A172 (cell line): Measurements from ENCODE around the gene BRSK2. TPM values are rescaled to one million over a fixed set of nuclear protein-coding genes. Genes with fewer than 3 reads are reported as not detected.
"Not testable (repeated sequence)": the region's sequence is repeated elsewhere in the genome, so short reads cannot be mapped to it uniquely, and the experiment has no call there.

Source experiments
- DNase-seq: peaks from one replicate; pipeline ENCODE4 v3.0.0-alpha.2; 2015; ENCODE audit warnings: low spot score
- total RNA-seq: library from RNA; depleted of rRNA; stranded (reverse); fragments of >200 nt; shearing (Covaris generic); gene quantifications from 2 replicates; pipeline ENCODE4 v1.2.3, GENCODE V29; 2014

The BRSK2 gene
- total RNA-seq, 1 experiment from 2014 or later, result 13.0 TPM

GRCh38 chr11:1409852-1410125, 20.1 kb downstream of the BRSK2 start:
- DNase-seq, result not testable (repeated sequence)

- DNase-seq, result no peak
These were observed 20.9 kb downstream of the BRSK2 start for GRCh38 chr11:1410366-1411291.

- no peak for DNase-seq
These were observed 21.6 kb downstream of the BRSK2 start for GRCh38 chr11:1411301-1411700.

DNA sequence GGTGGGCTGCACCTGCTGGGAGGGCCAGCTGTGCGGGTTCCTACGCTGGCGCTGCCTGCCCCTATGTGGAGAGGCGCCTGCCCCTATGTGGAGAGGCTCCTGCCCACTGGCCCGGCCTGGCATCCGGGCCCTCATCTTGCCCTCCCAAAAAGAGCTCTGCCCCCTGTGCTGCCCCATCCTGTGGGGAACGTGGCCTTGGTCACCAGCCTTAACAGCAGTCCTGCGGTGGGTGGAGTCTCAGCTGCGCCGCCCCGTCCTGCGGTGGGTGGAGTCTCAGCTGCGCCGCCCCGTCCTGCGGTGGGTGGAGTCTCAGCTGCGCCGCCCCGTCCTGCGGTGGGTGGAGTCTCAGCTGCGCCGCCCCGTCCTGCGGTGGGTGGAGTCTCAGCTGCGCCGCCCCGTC, 22.0 kb downstream of the BRSK2 start:
- not testable (repeated sequence) for DNase-seq

DNA sequence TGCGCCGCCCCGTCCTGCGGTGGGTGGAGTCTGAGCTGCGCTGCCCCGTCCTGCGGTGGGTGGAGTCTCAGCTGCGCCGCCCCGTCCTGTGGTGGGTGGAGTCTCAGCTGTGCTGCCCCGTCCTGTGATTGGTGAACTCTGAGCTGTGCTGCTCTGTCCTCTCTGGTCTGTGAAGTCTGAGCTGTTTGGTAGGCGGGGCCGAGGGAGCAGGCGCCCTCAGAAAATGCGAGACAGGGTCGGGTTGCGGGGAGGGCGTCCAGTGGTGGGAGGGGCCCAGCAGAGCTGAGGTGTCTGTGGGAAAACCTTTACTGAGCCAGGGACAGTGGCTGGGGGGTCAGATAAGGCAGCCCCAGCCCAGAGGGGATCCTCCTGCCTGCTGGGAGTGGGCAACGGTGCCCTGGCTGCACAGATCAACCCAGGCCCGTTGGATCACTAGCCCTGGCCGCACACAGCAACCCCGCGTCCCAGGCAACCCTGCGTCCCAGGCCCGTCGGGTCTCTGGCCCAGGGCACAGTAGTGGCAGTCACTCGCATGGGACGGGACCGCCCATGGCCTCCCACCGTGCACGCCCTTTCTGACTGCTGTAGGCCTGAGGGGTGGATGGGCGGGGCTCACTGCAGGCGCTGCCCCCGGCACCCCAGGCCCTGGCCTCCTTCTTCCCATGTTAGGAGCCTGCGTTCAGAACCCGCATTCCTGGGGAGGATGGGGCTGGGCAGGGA, 22.8 kb downstream of the BRSK2 start:
- no peak for DNase-seq

GRCh38 chr11:1414650-1415049, 24.9 kb downstream of the BRSK2 start:
- DNase-seq, result no peak

- no peak for DNase-seq
These were observed 25.9 kb downstream of the BRSK2 start for GRCh38 chr11:1415631-1416030.

GRCh38 chr11:1418192-1418795, 28.6 kb downstream of the BRSK2 start:
- not testable (repeated sequence) for DNase-seq

GRCh38 chr11:1419811-1420210, 30.1 kb downstream of the BRSK2 start:
- no peak for DNase-seq

GRCh38 chr11:1421291-1421690, 31.6 kb downstream of the BRSK2 start:
- no peak for DNase-seq

DNA sequence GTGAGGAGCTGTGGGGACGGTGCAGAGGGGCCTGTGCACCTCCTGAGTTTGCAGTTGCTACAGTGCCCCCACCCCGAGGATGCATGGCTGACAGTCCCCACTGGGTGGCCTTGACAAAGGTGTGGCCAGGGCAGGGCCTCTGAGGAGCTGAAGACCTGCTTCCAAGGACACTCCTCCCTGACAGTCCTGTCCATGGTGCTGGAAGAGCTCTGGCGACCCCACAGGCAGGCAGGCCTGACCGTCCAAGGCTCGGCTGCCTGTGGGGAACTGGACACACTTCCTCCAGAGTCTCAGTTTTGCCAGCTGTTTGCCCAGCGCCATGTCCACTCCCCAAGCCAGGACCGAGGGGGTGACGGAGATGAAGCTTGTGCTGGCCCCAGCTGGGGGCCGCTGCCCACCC, 32.7 kb downstream of the BRSK2 start:
- peak; percentile 22 for DNase-seq

DNA sequence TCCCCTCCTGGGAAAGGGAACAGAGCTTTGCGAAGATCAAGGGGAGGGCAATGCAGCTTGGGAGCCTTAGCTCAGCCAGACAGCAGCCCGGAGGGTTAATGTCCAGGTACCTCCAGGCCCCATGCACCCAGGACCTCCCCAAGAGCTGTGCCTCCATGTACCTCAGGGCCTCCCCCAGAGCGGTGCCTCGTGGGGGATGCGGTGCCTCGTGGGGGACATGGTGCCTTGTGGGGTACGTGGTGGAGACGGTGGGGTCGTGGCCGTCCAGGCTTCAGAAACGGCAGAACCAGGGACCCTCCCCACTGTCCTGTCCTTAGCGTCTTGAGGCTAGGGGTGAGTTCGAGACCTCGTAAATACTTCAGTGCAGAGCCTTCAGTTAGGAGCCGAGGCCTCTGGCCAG, 33.2 kb downstream of the BRSK2 start:
- no peak for DNase-seq

GRCh38 chr11:1423406-1423805, 33.7 kb downstream of the BRSK2 start:
- DNase-seq, result not testable (repeated sequence)

DNA sequence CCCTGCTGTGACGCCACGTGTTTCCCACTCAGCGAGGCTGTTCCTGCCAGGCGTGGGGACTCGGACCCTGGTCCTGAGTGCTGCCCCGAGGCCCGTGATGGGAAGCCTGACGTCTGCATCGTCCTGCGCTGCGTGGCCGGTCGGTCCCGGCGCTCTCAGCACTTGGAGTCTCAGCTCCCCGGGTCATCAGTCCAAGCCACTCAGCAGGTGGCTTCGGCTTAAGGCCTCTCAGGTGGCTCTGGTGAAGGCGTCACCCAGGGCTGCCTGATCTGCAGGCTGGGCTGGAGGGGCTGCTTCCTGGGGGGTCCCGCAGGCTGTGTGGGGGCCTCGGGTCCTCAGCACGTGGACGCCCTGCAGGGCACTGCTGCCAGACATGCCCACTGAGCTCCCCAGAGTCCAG, 35.3 kb downstream of the BRSK2 start:
- no peak for DNase-seq

GRCh38 chr11:1425439-1425838, 35.7 kb downstream of the BRSK2 start:
- no peak for DNase-seq

DNA sequence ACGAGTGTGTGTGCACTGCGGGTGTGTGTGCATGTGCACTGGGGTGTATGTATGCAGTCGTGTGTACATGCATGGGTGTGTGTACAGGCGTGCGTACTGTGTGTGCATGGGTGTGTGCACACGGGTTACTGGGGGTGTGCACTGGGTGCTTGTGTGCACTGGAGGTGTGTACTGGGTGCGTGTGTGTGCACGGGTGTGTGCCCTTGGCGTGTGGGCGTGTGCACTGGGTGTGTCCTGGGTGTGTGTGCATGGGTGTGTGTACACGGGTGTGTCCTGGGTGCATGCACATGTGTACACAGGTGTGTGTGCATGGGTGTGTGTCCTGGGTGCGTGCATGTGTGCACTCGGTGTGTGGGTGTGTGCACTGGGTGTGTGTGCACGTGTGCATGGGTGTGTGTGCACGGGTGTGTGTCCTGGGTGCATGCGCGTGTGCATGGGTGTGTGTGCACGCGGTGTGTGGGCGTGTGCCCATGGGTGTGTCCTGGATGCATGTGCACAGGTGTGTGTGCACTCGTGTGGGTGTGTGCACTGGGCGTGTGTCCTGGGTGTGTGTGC, 39.1 kb downstream of the BRSK2 start:
- no peak for DNase-seq

GRCh38 chr11:1433568-1433967, 43.8 kb downstream of the BRSK2 start:
- DNase-seq, result no peak

DNA sequence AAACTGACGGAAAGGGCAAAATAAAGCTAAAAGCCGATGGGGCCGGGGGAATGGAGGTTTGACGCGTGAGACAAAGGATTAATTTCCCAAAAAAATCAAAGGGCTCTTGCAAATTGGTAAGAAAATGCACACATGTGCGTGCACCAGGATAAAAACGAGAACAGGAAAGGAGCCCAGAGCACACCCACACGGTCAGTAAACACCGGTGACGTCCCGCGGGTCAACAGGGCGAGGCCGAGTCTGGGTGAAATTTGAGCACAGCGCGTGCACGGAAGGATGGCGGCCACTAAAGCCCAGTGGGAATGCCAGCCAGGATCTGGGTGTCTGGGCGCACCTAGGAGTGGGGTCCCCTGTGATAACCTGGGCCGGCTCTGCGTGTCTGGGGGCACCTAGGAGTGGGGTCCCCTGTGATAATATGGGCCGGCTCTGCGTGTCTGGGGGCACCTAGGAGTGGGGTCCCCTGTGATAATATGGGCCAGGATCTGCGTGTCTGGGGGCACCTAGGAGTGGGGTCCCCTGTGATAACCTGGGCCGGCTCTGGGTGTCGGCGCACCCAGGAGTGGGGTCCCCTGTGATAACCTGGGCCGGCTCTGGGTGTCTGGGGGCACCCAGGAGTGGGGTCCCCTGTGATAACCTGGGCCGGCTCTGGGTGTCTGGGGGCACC, 44.4 kb downstream of the BRSK2 start:
- no peak for DNase-seq

DNA sequence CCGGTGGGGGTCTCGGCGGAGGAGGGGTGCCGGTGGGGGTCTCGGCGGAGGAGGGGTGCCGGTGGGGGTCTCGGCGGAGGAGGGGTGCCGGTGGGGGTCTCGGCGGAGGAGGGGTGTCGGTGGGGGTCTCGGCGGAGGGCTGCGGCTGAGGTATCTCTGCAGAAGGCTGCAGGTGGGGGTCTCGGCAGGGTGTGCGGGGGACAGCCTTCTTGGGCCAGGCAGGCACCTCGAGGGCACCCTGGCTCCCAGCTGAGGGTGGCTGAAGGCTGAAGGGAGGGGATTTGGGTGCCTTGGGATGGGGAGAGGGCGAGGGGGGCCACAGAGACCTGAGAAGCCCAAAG, 45.7 kb downstream of the BRSK2 start:
- not testable (repeated sequence) for DNase-seq

DNA sequence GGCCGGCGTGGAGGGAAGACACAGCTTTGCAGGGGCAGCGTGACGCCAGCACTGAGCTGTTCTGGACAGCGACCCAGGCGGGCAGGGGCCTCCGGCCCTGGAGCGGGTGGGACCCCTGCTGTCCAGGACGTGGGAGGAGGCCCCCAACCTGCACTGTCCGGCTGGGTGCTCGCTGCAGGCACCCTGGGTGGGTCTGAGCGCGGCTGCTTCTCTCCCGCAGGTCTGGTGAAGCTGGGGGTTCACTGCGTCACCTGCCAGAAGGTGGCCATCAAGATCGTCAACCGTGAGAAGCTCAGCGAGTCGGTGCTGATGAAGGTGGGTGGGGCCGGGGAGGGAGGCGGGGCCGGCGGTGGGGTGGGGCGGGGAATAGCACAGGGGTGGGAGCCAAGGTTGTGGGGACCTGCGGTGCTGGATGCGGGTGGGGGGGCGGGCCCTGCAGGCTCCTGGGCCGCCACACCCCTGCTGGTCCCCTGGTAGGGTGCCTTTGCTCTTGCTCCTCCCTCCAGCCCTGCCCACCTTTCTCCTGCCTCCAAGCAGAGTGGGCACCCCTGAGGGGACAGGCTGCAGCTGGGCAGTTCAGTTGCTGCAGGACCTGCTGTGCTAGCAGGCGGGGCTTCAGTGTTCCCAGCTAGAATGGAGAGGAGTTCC, 46.2 kb downstream of the BRSK2 start:
- peak; percentile 23 for DNase-seq

DNA sequence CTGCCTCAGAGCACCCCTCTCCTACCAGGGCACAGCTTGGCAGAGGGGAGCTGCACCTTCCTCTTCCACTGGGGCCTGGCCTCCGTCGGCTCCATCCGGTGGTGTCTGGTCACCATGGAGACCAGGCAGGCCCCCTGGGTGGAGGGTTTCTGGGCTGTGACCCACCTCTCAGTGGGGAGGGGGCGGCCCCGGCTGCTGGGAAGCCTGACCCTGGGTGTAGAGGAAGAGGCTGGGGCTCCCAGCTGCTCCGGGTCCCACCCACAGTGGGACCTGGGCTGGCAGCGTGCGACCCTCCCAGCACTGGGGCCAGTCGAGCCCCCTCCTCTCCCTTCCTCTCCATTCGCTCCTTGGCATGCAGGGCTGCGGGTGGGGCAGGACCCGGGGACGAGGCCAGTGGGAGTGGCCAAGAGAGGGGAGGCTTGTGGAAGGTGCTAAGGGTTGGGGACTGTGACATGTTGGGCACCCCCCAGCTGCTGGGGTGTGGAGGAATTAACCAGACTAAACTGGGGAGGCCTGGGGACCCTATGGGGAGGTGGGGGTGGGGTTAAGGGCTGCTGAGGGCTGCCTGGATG, 46.8 kb downstream of the BRSK2 start:
- no peak for DNase-seq
